ENCODE data around the gene C2orf68. TPM values are rescaled to one million over a fixed set of nuclear protein-coding genes. Genes with fewer than 3 reads are reported as not detected.

Gene C2orf68
- total and polyA plus RNA-seq, 9 of the 15 experiments (the other 6 are each of a cell fraction or from before 2014, with no cell fraction given): 22.1 to 50.0 (median 31.8) TPM

GRCh38 chr2:85602476-85603234, 9.2 kb downstream of the C2orf68 start, which contains the start of gene TMEM150A (continued):
- TF ChIP-seq UBTF (IDR thresholded peaks at IDR 0.05; ENCODE audit: borderline replicate concordance in 1 of 2, low read depth in 2 of 2, low read length in 2 of 2) (peak; percentile 33 to 83; a peak in 2 of 4 replicates), ID3 (CRISPR knock-in tag; IDR thresholded peaks at IDR 0.05) (no peak), ID3 (tag; IDR thresholded peaks at IDR 0.05) (peak; percentile 36; the same call in 1 of the 2 replicates), NR3C1 (CRISPR knock-in tag; IDR thresholded peaks at IDR 0.05) (no peak), SIX5 (IDR thresholded peaks at IDR 0.05; ENCODE audit: borderline replicate concordance in 1 of 2, insufficient read depth in 1 of 2, low read depth in 1 of 2, low read length in 2 of 2) (peak; percentile 71 to 82), CHD1 (IDR thresholded peaks at IDR 0.05; ENCODE audit: low read length) (peak; percentile 38), FOXP4 (CRISPR knock-in tag; IDR thresholded peaks at IDR 0.05; ENCODE audit: borderline replicate concordance) (no peak), DNMT1 (IDR thresholded peaks at IDR 0.05) (no peak), ZNF398 (CRISPR knock-in tag; IDR thresholded peaks at IDR 0.05) (no peak), RCOR1 (IDR thresholded peaks at IDR 0.05; ENCODE audit: borderline replicate concordance in 1 of 2, low read depth in 2 of 2, low read length in 2 of 2) (0 out of 4 replicates have a peak, but pooled peaks of 1 of the 2 experiments have one; percentile 7), ZNF197 (CRISPR knock-in tag; IDR thresholded peaks at IDR 0.05; ENCODE audit: low read depth) (0 out of 2 replicates have a peak, but pooled peaks have one; percentile 52), BRCA1 (IDR thresholded peaks at IDR 0.05) (no peak), BRCA1 (CRISPR knock-in tag; IDR thresholded peaks at IDR 0.05) (no peak), RBM14 (IDR thresholded peaks at IDR 0.05; ENCODE audit: borderline replicate concordance, insufficient read depth, low read depth, low read length) (0 out of 2 replicates have a peak, but pooled peaks have one; percentile 52), E2F6 (IDR thresholded peaks at IDR 0.05; ENCODE audit: borderline replicate concordance in 1 of 2, extremely low read depth in 1 of 2, insufficient read depth in 1 of 2, insufficient read length in 1 of 2, low read depth in 1 of 2, low read length in 1 of 2, poor library complexity in 1 of 2, severe bottlenecking in 1 of 2) (peak; percentile 17 to 39), SMAD2 (IDR thresholded peaks at IDR 0.05; ENCODE audit: low read depth, low read length) (no peak), ARNT (IDR thresholded peaks at IDR 0.05) (no peak), RHOXF2B (CRISPR knock-in tag; conservative IDR thresholded peaks at IDR 0.05) (no peak)
